Neural cell (in vitro differentiated cells): ENCODE data around the gene SNX10.

Experiments used
- EP300 ChIP-seq: fragments of 450-650 bp; conservative IDR thresholded peaks from 2 replicates; pipeline ENCODE4 v1.6.1; 2014; ENCODE audit warnings: antibody characterized with exemption, mild to moderate bottlenecking, moderate library complexity; ENCODE audit not compliant: poor library complexity, severe bottlenecking
- EZH2 ChIP-seq: fragments of 200-600, 300-800 bp; shearing (Covaris generic), sonication (generic); IDR thresholded peaks from 2 replicates; pipeline ENCODE4 v1.6.1; 2014; ENCODE audit warnings: antibody characterized with exemption, low read length, borderline replicate concordance, mild to moderate bottlenecking; ENCODE audit not compliant: insufficient read depth, poor library complexity, severe bottlenecking
- MXI1 ChIP-seq: fragments of 450-650 bp; conservative IDR thresholded peaks from 2 replicates; pipeline ENCODE4 v1.6.1; 2014; ENCODE audit warnings: antibody characterized with exemption, mild to moderate bottlenecking; ENCODE audit not compliant: poor library complexity, severe bottlenecking
- POLR2AphosphoS5 ChIP-seq: IDR thresholded peaks from 2 replicates; pipeline ENCODE4 v1.6.1; 2012
- RAD21 ChIP-seq: fragments of 450-650 bp; conservative IDR thresholded peaks from 2 replicates; pipeline ENCODE4 v1.6.1; 2014; ENCODE audit warnings: antibody characterized with exemption, mild to moderate bottlenecking, moderate library complexity
- SMC3 ChIP-seq: fragments of 450-650 bp; conservative IDR thresholded peaks from 2 replicates; pipeline ENCODE4 v1.6.1; 2014; ENCODE audit warnings: antibody characterized with exemption, mild to moderate bottlenecking, moderate library complexity; ENCODE audit not compliant: poor library complexity
- TF ChIP-seq, protein P1 (sequence below): fragments of 450-650 bp; IDR thresholded peaks from 2 replicates; pipeline ENCODE4 v1.5.1; 2014; ENCODE audit warnings: antibody characterized with exemption, mild to moderate bottlenecking, moderate library complexity; ENCODE audit not compliant: poor library complexity, severe bottlenecking

DNA sequence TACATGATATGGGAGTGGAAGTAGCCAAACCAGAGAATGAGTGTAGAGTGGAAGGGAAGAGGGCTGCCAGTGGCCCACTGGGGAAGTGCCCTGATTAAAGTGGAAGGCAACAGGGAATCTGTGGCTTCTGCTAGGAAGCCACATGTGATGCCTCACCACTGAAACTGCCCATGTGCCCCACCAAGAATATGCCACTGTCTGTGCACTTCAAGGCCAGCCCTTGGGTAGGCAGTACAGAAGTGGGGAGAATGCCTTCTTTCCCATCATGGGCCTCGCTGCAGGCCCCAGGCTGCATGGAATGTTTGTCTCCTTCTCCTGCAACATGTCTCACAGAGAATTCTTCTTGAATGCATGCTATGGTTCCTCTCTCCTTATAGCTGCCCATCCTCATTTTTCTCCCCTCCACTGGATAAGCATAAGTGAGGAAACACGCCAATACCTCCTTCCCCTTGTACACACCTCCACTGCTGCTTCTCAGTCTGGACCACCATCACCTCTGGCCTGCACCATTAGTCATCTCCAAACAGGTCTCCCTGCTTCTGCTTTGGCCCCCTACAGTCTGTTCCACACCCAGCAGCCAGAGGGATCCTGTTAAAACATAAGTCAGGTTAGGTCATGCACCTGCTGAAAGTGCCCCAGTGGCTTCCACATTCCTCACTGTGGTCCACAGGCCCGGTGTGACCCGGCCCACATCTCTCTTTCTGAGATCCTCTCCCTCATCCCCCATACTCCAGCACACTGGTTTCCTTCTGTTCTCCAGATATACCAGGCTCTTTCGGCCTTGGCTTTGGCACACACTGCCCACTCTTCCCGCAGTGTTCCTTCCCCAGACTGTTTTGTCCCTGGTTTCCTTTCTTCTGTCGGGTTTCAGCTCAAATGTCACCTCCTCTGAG is 37.1 kb downstream of the SNX10 start:
- no peak for TF ChIP-seq POLR2AphosphoS5
- no peak for TF ChIP-seq EZH2
- TF ChIP-seq, protein P1, sequence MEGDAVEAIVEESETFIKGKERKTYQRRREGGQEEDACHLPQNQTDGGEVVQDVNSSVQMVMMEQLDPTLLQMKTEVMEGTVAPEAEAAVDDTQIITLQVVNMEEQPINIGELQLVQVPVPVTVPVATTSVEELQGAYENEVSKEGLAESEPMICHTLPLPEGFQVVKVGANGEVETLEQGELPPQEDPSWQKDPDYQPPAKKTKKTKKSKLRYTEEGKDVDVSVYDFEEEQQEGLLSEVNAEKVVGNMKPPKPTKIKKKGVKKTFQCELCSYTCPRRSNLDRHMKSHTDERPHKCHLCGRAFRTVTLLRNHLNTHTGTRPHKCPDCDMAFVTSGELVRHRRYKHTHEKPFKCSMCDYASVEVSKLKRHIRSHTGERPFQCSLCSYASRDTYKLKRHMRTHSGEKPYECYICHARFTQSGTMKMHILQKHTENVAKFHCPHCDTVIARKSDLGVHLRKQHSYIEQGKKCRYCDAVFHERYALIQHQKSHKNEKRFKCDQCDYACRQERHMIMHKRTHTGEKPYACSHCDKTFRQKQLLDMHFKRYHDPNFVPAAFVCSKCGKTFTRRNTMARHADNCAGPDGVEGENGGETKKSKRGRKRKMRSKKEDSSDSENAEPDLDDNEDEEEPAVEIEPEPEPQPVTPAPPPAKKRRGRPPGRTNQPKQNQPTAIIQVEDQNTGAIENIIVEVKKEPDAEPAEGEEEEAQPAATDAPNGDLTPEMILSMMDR = no peak
- TF ChIP-seq RAD21 = no peak
- TF ChIP-seq SMC3 = no peak
- no peak for TF ChIP-seq MXI1
- no peak for TF ChIP-seq EP300
